Ishikawa (cell line): Measurements from ENCODE around the gene SSH2.

ENCODE experiments used
- CEBPB ChIP-seq: IDR thresholded peaks from 2 replicates; pipeline ENCODE4 v1.6.1; 2012
- CREB1 ChIP-seq: IDR thresholded peaks from 2 replicates; pipeline ENCODE4 v1.6.1; 2012; ENCODE audit warnings: low read depth
- EGR1 ChIP-seq: IDR thresholded peaks from 2 replicates; pipeline ENCODE4 v1.6.1; 2012
- EP300 ChIP-seq: IDR thresholded peaks from 2 replicates; pipeline ENCODE4 v1.6.1; 2012; ENCODE audit warnings: borderline replicate concordance
- FOXM1 ChIP-seq: IDR thresholded peaks from 2 replicates; pipeline ENCODE4 v1.6.1; 2012; ENCODE audit warnings: low read depth, borderline replicate concordance
- NFIC ChIP-seq: IDR thresholded peaks from 2 replicates; pipeline ENCODE4 v1.6.1; 2012
- RAD21 ChIP-seq: IDR thresholded peaks from 2 replicates; pipeline ENCODE4 v1.6.1; 2012; ENCODE audit warnings: low read depth
- TAF1 ChIP-seq: IDR thresholded peaks from 2 replicates; pipeline ENCODE4 v1.6.1; 2012; ENCODE audit warnings: low read depth, mild to moderate bottlenecking
- TCF12 ChIP-seq: IDR thresholded peaks from 2 replicates; pipeline ENCODE4 v1.6.1; 2012; ENCODE audit warnings: low read depth
- TEAD4 ChIP-seq: IDR thresholded peaks from 2 replicates; pipeline ENCODE4 v1.6.1; 2012
- USF1 ChIP-seq: IDR thresholded peaks from 2 replicates; pipeline ENCODE4 v1.6.1; 2012
- YY1 ChIP-seq: IDR thresholded peaks from 2 replicates; pipeline ENCODE4 v1.6.1; 2012; ENCODE audit warnings: low read depth
- ZBTB7A ChIP-seq: IDR thresholded peaks from 2 replicates; pipeline ENCODE4 v1.6.1; 2012; ENCODE audit warnings: low read depth
- TF ChIP-seq, protein P1 (sequence below): IDR thresholded peaks from 2 replicates; pipeline ENCODE4 v1.6.1; 2012; ENCODE audit warnings: low read depth, mild to moderate bottlenecking
- TF ChIP-seq, protein P2 (sequence below): IDR thresholded peaks from 2 replicates; pipeline ENCODE4 v1.6.1; 2012

SSH2 gene

GRCh38 chr17:29746669-29747068 is 183.4 kb downstream of the SSH2 start:
- no peak for TF ChIP-seq CREB1
- no peak for TF ChIP-seq EP300
- TF ChIP-seq TEAD4: no peak
- no peak for TF ChIP-seq FOXM1
- TF ChIP-seq CEBPB: no peak

DNA sequence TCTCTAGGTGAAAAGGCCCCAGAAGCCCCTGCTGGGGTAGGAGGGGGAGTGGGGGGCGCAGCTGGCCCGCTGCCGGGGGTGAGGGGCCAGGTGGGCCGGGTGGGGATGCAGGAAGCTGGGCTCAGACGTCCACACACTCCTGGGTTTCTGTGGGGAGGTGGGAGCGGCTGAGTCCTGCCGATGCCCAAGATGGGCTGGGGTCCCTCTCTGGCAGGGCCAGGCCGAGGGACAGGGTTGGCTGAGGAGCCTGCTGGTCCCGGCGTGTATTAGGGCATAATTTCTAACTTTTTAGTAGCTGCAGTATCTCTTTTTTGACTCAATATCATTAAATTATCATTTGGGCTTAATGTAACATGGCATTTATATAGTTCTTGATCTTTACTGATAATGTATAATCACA is 185.9 kb downstream of the SSH2 start:
- TF ChIP-seq CEBPB: no peak
- no peak for TF ChIP-seq USF1
- TF ChIP-seq TEAD4: no peak
- TF ChIP-seq TAF1: no peak
- TF ChIP-seq ZBTB7A: no peak
- TF ChIP-seq NFIC: no peak
- no peak for TF ChIP-seq CREB1
- TF ChIP-seq EP300: no peak
- TF ChIP-seq, protein P1, sequence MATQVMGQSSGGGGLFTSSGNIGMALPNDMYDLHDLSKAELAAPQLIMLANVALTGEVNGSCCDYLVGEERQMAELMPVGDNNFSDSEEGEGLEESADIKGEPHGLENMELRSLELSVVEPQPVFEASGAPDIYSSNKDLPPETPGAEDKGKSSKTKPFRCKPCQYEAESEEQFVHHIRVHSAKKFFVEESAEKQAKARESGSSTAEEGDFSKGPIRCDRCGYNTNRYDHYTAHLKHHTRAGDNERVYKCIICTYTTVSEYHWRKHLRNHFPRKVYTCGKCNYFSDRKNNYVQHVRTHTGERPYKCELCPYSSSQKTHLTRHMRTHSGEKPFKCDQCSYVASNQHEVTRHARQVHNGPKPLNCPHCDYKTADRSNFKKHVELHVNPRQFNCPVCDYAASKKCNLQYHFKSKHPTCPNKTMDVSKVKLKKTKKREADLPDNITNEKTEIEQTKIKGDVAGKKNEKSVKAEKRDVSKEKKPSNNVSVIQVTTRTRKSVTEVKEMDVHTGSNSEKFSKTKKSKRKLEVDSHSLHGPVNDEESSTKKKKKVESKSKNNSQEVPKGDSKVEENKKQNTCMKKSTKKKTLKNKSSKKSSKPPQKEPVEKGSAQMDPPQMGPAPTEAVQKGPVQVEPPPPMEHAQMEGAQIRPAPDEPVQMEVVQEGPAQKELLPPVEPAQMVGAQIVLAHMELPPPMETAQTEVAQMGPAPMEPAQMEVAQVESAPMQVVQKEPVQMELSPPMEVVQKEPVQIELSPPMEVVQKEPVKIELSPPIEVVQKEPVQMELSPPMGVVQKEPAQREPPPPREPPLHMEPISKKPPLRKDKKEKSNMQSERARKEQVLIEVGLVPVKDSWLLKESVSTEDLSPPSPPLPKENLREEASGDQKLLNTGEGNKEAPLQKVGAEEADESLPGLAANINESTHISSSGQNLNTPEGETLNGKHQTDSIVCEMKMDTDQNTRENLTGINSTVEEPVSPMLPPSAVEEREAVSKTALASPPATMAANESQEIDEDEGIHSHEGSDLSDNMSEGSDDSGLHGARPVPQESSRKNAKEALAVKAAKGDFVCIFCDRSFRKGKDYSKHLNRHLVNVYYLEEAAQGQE: no peak
- TF ChIP-seq FOXM1: no peak
- no peak for TF ChIP-seq TCF12
- no peak for TF ChIP-seq EGR1
- TF ChIP-seq RAD21: no peak
- TF ChIP-seq YY1: no peak
- TF ChIP-seq, protein P2, sequence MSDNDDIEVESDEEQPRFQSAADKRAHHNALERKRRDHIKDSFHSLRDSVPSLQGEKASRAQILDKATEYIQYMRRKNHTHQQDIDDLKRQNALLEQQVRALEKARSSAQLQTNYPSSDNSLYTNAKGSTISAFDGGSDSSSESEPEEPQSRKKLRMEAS: no peak

DNA sequence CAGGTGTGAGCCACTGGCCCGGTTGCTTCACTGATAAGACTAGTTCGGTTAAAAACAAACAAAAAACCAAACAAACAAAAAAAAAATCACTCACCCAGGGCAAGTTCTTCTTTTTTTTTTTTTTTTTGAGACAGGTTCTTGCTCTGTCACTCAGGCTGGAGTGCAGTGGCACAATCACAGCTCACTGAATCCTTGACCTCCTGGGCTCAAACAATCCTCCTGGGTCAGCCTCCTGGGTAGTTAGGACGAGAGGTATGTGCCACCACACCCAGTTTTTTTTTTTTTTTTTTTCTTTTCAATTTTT is 187.9 kb downstream of the SSH2 start:
- TF ChIP-seq ZBTB7A (no peak), EP300 (no peak), FOXM1 (no peak), TCF12 (no peak), YY1 (no peak), RAD21 (no peak), TEAD4 (no peak), EGR1 (no peak), TAF1 (no peak)
- TF ChIP-seq, protein P1: no peak
- TF ChIP-seq, protein P2: no peak

GRCh38 chr17:29740017-29740416 is 190.0 kb downstream of the SSH2 start:
- TF ChIP-seq FOXM1 (no peak), TEAD4 (no peak), CREB1 (no peak), TCF12 (no peak), TAF1 (no peak), YY1 (no peak)
- TF ChIP-seq, protein P2: no peak

- TF ChIP-seq EP300 (no peak), NFIC (no peak), EGR1 (no peak), TAF1 (no peak), FOXM1 (no peak)
- TF ChIP-seq, protein P1: no peak
Observed at GRCh38 chr17:29734640-29735039, 195.4 kb downstream of the SSH2 start.

DNA sequence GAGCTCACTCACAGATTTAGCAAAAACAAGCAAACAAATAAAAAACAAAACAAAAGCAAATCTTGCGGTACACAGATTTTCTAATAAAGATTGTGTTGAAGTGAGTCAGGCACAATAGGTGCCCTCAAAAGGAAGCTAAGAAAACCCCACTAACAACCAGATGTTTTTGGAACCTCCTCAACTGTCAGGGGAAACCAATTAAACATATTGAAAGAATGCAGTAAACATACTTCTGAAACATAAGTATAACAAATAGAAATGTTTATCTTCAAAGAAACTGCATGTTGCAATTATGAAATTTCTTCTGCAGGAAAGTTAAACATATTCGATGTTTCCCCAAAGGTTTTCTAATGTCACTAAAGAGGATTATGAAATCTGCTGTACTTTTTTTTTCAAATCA is 196.9 kb downstream of the SSH2 start:
- TF ChIP-seq TEAD4 (no peak), CREB1 (no peak), ZBTB7A (no peak), NFIC (no peak), EGR1 (no peak), TAF1 (no peak), TCF12 (no peak), USF1 (no peak), CEBPB (no peak), FOXM1 (no peak)
- TF ChIP-seq, protein P1: no peak
- TF ChIP-seq, protein P2: no peak
